Thymus (tissue), 11 donors: Measurements from ENCODE around the gene NXT1. TPM values are rescaled to one million over a fixed set of nuclear protein-coding genes. Genes with fewer than 3 reads are reported as not detected.
"Not testable (repeated sequence)": the region's sequence is repeated elsewhere in the genome, so short reads cannot be mapped to it uniquely, and the experiment has no call there.

ENCODE experiments used
- DNase-seq, 9 donors: peaks; one replicate each; pipeline ENCODE4 v3.0.0-alpha.2; 2013; ENCODE audit warnings: low spot score in 9 of 9, low read depth in 6 of 9, missing footprints in 1 of 9
- H3K27ac ChIP-seq, 2 donors: one replicate each; pipeline ENCODE4 v1.5.1; 2013; ENCODE audit warnings: control low read depth in 1 of 2, low read depth in 1 of 2, low read length in 1 of 2, mild to moderate bottlenecking in 1 of 2, moderate library complexity in 1 of 2
- H3K27me3 ChIP-seq, 2 donors: one replicate each; pipeline ENCODE4 v1.5.1; 2013; ENCODE audit warnings: low read length in 1 of 2; ENCODE audit not compliant: control insufficient read depth in 2 of 2, insufficient read depth in 1 of 2
- H3K36me3 ChIP-seq, 2 donors: one replicate each; pipeline ENCODE4 v1.5.1; 2013; ENCODE audit warnings: low read length in 1 of 2, mild to moderate bottlenecking in 1 of 2, moderate library complexity in 1 of 2; ENCODE audit not compliant: control insufficient read depth in 2 of 2, insufficient read depth in 2 of 2
- H3K4me1 ChIP-seq, 2 donors: one replicate each; pipeline ENCODE4 v1.5.1; 2013; ENCODE audit warnings: low read length in 2 of 2; ENCODE audit not compliant: control insufficient read depth in 2 of 2, insufficient read depth in 2 of 2
- H3K4me3 ChIP-seq, 2 donors: one replicate each; pipeline ENCODE4 v1.5.1; 2013; ENCODE audit warnings: low read length in 2 of 2, control low read depth in 1 of 2, mild to moderate bottlenecking in 1 of 2
- H3K9me3 ChIP-seq, 2 donors: one replicate each; pipeline ENCODE4 v1.5.1; 2013; ENCODE audit warnings: low read length in 1 of 2, mild to moderate bottlenecking in 1 of 2; ENCODE audit not compliant: control insufficient read depth in 2 of 2, insufficient read depth in 1 of 2
- WGBS: extraction: QIAGEN DNeasy Blood & Tissue Kit; methylation state at CpG from one replicate; pipeline ENCODE4 v1.1.7; 2013; 5-methylcytosine and 5-hydroxymethylcytosine counted together
- polyA plus RNA-seq: library from polyadenylated mRNA; stranded (reverse); fragments of 200-250 nt; gene quantifications from one replicate; pipeline ENCODE4 v1.2.3, GENCODE V29; 2013
- total RNA-seq: library from RNA; stranded (reverse); fragments of 120-200 nt; gene quantifications from one replicate; pipeline ENCODE4 v1.2.4, GENCODE V29; 2013
- donor health status: healthy.

Gene NXT1
- total and polyA plus RNA-seq, 2 donors, result 22.6 to 33.3 TPM

DNA sequence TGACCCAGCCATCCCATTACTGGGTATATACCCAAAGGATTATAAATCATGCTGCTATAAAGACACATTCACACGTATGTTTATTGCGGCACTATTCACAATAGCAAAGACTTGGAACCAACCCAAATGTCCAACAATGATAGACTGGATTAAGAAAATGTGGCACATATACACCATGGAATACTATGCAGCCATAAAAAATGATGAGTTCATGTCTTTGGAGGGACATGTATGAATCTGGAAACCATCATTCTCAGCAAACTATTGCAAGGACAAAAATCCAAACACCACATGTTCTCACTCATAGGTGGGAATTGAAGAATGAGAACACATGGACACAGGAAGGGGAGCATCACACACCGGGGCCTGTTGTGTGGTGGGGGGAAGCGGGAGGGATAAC is 43.2 kb upstream of the NXT1 start:
- not testable (repeated sequence) for H3K4me3 ChIP-seq, H3K4me1 ChIP-seq, DNase-seq, H3K9me3 ChIP-seq, H3K27ac ChIP-seq, H3K27me3 ChIP-seq, H3K36me3 ChIP-seq
- 98% methylated on average over 2 of the region's 4 CpGs for WGBS

GRCh38 chr20:23308024-23308423 is 42.6 kb upstream of the NXT1 start:
- WGBS, result 95% methylated on average over 3 of the region's 3 CpGs
- no peak for DNase-seq
- Histone ChIP-seq H3K27me3 (no peaks in the 10 kb centered on the region), H3K9me3 (no peaks in the 10 kb centered on the region), H3K4me3 (no peak overlapping the region), H3K4me1 (no peaks in the 10 kb centered on the region), H3K36me3 (no peaks in the 10 kb centered on the region), H3K27ac (no peak overlapping the region)

GRCh38 chr20:23308908-23309307 is 41.7 kb upstream of the NXT1 start:
- Histone ChIP-seq H3K4me3 (no peak overlapping the region), H3K27ac (no peak overlapping the region), H3K9me3 (no peaks in the 10 kb centered on the region), H3K27me3 (no peaks in the 10 kb centered on the region), H3K4me1 (no peaks in the 10 kb centered on the region), H3K36me3 (no peaks in the 10 kb centered on the region)
- WGBS, result 91% methylated on average over 4 of the region's 4 CpGs
- no peak for DNase-seq

DNA sequence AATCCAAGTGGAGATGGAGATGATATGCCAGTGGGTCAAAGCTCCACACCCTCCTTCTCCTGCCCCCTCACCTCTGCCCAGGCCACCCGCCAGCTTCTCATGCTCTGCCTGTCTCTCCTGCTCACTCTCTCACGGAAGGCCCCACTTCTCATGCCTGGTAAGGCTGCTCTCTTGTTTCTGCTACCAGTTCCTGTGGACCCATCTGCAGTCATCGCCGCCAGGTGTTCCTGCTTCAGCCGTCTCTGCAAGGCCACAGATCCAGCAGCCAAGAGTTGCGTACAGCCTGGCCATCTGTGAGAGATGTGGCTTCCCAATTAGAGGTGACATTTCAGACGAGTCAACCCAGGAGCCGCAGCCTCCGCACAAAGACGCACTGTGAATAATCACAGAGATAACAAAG is 40.8 kb upstream of the NXT1 start:
- H3K9me3 ChIP-seq, result no peaks in the 10 kb centered on the region
- no peak overlapping the region for H3K27ac ChIP-seq
- no peaks in the 10 kb centered on the region for H3K4me1 ChIP-seq
- H3K4me3 ChIP-seq, result no peak overlapping the region
- DNase-seq, result peak in 2 of 9 donors; percentile 11 to 13
- no peaks in the 10 kb centered on the region for H3K27me3 ChIP-seq
- no peaks in the 10 kb centered on the region for H3K36me3 ChIP-seq
- 92% methylated on average over 10 of the region's 10 CpGs for WGBS

- Histone ChIP-seq H3K4me1 (no peaks in the 10 kb centered on the region), H3K36me3 (no peaks in the 10 kb centered on the region), H3K27me3 (no peaks in the 10 kb centered on the region), H3K9me3 (no peaks in the 10 kb centered on the region), H3K27ac (no peak overlapping the region), H3K4me3 (no peak overlapping the region)
- no peak for DNase-seq
- 72% methylated on average over 7 of the region's 7 CpGs for WGBS
These were observed 38.6 kb upstream of the NXT1 start for GRCh38 chr20:23311947-23312506.

- no peaks in the 10 kb centered on the region for H3K36me3 ChIP-seq
- DNase-seq, result no peak
- H3K4me3 ChIP-seq, result no peak overlapping the region
- H3K27me3 ChIP-seq, result no peaks in the 10 kb centered on the region
- H3K9me3 ChIP-seq, result no peaks in the 10 kb centered on the region
- no peak overlapping the region for H3K27ac ChIP-seq
- no peaks in the 10 kb centered on the region for H3K4me1 ChIP-seq
- WGBS, result 91% methylated on average over 1 of the region's 1 CpG
These were observed 37.3 kb upstream of the NXT1 start for GRCh38 chr20:23313271-23313670.

DNA sequence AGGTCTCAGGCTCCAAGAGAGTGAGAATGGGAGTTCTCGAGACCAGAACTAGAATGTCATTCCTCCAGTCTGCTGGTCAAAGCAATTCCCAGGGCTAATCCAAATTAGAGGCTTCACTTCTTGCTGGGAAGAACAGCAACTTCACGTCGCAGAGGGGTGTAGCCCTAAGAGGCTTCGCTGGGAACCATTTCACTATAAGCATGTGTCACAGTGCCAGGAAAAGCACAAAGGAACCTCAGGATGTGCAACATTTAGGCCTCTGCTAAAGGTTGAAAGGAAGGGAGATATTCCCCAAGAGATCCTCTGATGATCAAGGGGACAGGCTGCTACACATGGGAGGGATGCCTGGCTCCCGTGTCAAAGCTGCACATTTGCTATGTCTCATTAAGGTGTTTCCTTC is 35.9 kb upstream of the NXT1 start:
- Histone ChIP-seq H3K27ac (no peak overlapping the region), H3K4me1 (no peaks in the 10 kb centered on the region), H3K36me3 (no peaks in the 10 kb centered on the region), H3K4me3 (no peak overlapping the region), H3K27me3 (no peaks in the 10 kb centered on the region), H3K9me3 (no peaks in the 10 kb centered on the region)
- 96% methylated on average over 5 of the region's 5 CpGs for WGBS
- DNase-seq, result no peak

GRCh38 chr20:23315099-23315498 is 35.5 kb upstream of the NXT1 start:
- no peak overlapping the region for H3K27ac ChIP-seq
- WGBS, result 94% methylated on average over 9 of the region's 9 CpGs
- no peak overlapping the region for H3K4me3 ChIP-seq
- H3K36me3 ChIP-seq, result no peaks in the 10 kb centered on the region
- H3K9me3 ChIP-seq, result no peaks in the 10 kb centered on the region
- H3K27me3 ChIP-seq, result no peaks in the 10 kb centered on the region
- no peak for DNase-seq
- no peaks in the 10 kb centered on the region for H3K4me1 ChIP-seq

DNA sequence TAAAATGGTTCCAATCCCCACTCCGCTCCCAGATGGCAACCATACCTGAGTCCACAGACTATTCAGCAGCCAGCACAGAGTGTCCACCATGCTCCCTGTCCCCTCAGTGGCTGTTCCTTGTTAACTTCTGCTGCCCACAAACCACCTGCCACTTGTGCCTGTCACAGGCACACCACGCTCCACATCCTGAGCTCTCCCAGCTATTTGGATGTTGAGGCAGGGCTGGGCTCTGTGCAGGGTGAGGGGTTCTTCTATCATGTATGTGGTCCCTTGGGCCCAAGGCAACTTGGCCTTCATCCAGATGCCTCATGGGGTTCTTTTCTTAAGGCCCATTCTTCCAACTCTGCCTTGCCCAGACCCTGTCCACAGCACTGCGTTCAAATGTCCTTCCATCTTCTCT is 34.0 kb upstream of the NXT1 start:
- no peaks in the 10 kb centered on the region for H3K36me3 ChIP-seq
- no peaks in the 10 kb centered on the region for H3K9me3 ChIP-seq
- 97% methylated on average over 3 of the region's 3 CpGs for WGBS
- no peak for DNase-seq
- H3K27ac ChIP-seq, result no peak overlapping the region
- no peaks in the 10 kb centered on the region for H3K4me1 ChIP-seq
- no peak overlapping the region for H3K4me3 ChIP-seq
- H3K27me3 ChIP-seq, result no peaks in the 10 kb centered on the region

GRCh38 chr20:23317081-23317480 is 33.5 kb upstream of the NXT1 start:
- no peaks in the 10 kb centered on the region for H3K36me3 ChIP-seq
- H3K4me1 ChIP-seq, result no peaks in the 10 kb centered on the region
- DNase-seq, result no peak
- no peak overlapping the region for H3K4me3 ChIP-seq
- H3K9me3 ChIP-seq, result no peaks in the 10 kb centered on the region
- H3K27me3 ChIP-seq, result no peaks in the 10 kb centered on the region
- no peak overlapping the region for H3K27ac ChIP-seq
- 95% methylated on average over 5 of the region's 5 CpGs for WGBS
